Activated naive CD8-positive, alpha-beta T cell (primary cell): ENCODE results near the gene CHAC2.
A peak's percentile ranks its signal among the peaks of the same experiment; 100 is the strongest.
"Not testable (repeated sequence)": the region's sequence is repeated elsewhere in the genome, so short reads cannot be mapped to it uniquely, and the experiment has no call there.

Experiments
- H3K27ac Mint-ChIP-seq: one replicate; pipeline ENCODE4 v1.8.0; 2021; ENCODE audit warnings: mixed read lengths
- H3K27me3 Mint-ChIP-seq: one replicate; pipeline ENCODE4 v1.8.0; 2021; ENCODE audit warnings: mixed read lengths
- H3K36me3 Mint-ChIP-seq: one replicate; pipeline ENCODE4 v1.8.0; 2021; ENCODE audit warnings: mixed read lengths
- H3K4me1 Mint-ChIP-seq: one replicate; pipeline ENCODE4 v1.8.0; 2021; ENCODE audit warnings: low read depth, mixed read lengths
- H3K4me3 Mint-ChIP-seq: one replicate; pipeline ENCODE4 v1.8.0; 2021; ENCODE audit warnings: mild to moderate bottlenecking, mixed read lengths
- H3K9me3 Mint-ChIP-seq: one replicate; pipeline ENCODE4 v1.8.0; 2021; ENCODE audit warnings: low read depth, mixed read lengths

The CHAC2 gene

GRCh38 chr2:53767405-53768241, at the start of gene CHAC2:
Gene CHAC2 (plus strand): TSS chr2:53767804. CDS start chr2:53767887, 83 bp downstream.
- Mint-ChIP-seq H3K4me3 (peak within 1 kb of the TSS; percentile 96), H3K36me3 (peaks cover 6% of the 10 kb centered on the region), H3K9me3 (no peaks in the 10 kb centered on the region), H3K27me3 (no peaks in the 10 kb centered on the region), H3K4me1 (peaks cover 37% of the 10 kb centered on the region), H3K27ac (peak within 1 kb of the TSS; percentile 99)

- peaks cover 22% of the 10 kb centered on the region for H3K4me1 Mint-ChIP-seq
- H3K9me3 Mint-ChIP-seq, H3K27me3 Mint-ChIP-seq, H3K27ac Mint-ChIP-seq, H3K4me3 Mint-ChIP-seq: not testable (repeated sequence)
- H3K36me3 Mint-ChIP-seq = peaks cover 37% of the 10 kb centered on the region
These were observed 46.7 kb upstream of the CHAC2 start for GRCh38 chr2:53720944-53721343.

- no peaks in the 10 kb centered on the region for H3K27me3 Mint-ChIP-seq
- H3K4me1 Mint-ChIP-seq = peaks cover 21% of the 10 kb centered on the region
- H3K9me3 Mint-ChIP-seq = no peaks in the 10 kb centered on the region
- H3K36me3 Mint-ChIP-seq = peaks cover 28% of the 10 kb centered on the region
- H3K4me3 Mint-ChIP-seq = no peak overlapping the region
- no peak overlapping the region for H3K27ac Mint-ChIP-seq
These were observed 43.1 kb upstream of the CHAC2 start for GRCh38 chr2:53724536-53724935.

DNA sequence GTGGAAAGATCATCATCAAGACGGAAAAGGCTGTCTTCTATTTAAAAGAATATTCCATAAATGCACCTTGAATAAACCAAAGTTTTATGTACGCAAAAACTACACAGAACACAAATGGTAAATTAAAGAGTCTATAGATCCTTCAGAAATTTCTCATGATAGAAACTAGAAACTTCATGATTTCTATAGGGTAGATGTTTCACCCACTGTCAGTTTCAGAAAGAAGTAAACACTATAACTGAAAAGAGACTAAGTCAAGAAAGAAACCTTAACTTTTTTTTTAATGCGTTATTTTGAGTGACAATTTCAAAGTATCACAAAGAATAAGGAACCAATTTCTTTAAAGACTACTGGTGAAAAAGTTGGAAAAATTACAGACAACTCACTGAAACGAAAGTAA, 41.9 kb upstream of the CHAC2 start:
- no peaks in the 10 kb centered on the region for H3K9me3 Mint-ChIP-seq
- H3K4me1 Mint-ChIP-seq = peaks cover 21% of the 10 kb centered on the region
- no peak overlapping the region for H3K4me3 Mint-ChIP-seq
- H3K27me3 Mint-ChIP-seq = no peaks in the 10 kb centered on the region
- H3K27ac Mint-ChIP-seq = no peak overlapping the region
- H3K36me3 Mint-ChIP-seq = peaks cover 30% of the 10 kb centered on the region

GRCh38 chr2:53727921-53728320, 39.7 kb upstream of the CHAC2 start:
- H3K4me3 Mint-ChIP-seq = no peak overlapping the region
- no peak overlapping the region for H3K27ac Mint-ChIP-seq
- peaks cover 27% of the 10 kb centered on the region for H3K36me3 Mint-ChIP-seq

GRCh38 chr2:53729143-53729762, 38.4 kb upstream of the CHAC2 start:
- Mint-ChIP-seq H3K27me3 (no peaks in the 10 kb centered on the region), H3K4me3 (no peak overlapping the region), H3K9me3 (no peaks in the 10 kb centered on the region), H3K36me3 (peaks cover 28% of the 10 kb centered on the region), H3K4me1 (peaks cover 6% of the 10 kb centered on the region), H3K27ac (no peak overlapping the region)

More at GRCh38 chr2:53727921-53728320, 39.7 kb upstream of the CHAC2 start:
- no peaks in the 10 kb centered on the region for H3K9me3 Mint-ChIP-seq
- peaks cover 11% of the 10 kb centered on the region for H3K4me1 Mint-ChIP-seq
- H3K27me3 Mint-ChIP-seq = no peaks in the 10 kb centered on the region

DNA sequence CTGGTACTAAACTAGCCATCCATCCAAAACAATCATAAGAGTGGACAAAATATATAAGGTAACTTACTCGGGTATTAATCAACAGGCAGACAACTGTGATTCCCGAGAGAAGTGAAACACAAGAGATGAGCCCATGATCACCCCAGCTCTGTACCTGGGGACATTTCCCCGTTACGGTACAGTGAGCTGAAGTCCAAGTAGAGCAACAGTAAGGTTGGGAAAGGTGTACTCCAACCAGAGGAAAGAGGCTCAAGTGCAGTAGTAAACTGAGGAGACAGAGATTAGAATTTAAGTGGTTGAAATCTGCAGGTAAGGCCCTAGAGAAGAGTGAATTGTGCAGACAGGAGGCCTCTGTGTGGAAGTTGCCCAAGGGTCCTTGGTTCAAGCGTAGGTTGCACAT, 30.5 kb upstream of the CHAC2 start:
- no peaks in the 10 kb centered on the region for H3K9me3 Mint-ChIP-seq
- no peak overlapping the region for H3K4me3 Mint-ChIP-seq
- no peaks in the 10 kb centered on the region for H3K27me3 Mint-ChIP-seq

GRCh38 chr2:53739032-53739431, 28.6 kb upstream of the CHAC2 start:
- H3K4me3 Mint-ChIP-seq = no peak overlapping the region
- peaks cover 14% of the 10 kb centered on the region for H3K4me1 Mint-ChIP-seq
- H3K9me3 Mint-ChIP-seq = no peaks in the 10 kb centered on the region
- H3K36me3 Mint-ChIP-seq = peaks cover 22% of the 10 kb centered on the region
- no peaks in the 10 kb centered on the region for H3K27me3 Mint-ChIP-seq
- no peak overlapping the region for H3K27ac Mint-ChIP-seq

More for the DNA sequence above, 30.5 kb upstream of the CHAC2 start:
- Mint-ChIP-seq H3K36me3 (peaks cover 19% of the 10 kb centered on the region), H3K27ac (no peak overlapping the region), H3K4me1 (peaks cover 6% of the 10 kb centered on the region)

GRCh38 chr2:53740170-53740569, 27.4 kb upstream of the CHAC2 start:
- Mint-ChIP-seq H3K36me3 (peaks cover 19% of the 10 kb centered on the region), H3K4me1 (peaks cover 14% of the 10 kb centered on the region), H3K4me3 (no peak overlapping the region), H3K27me3 (no peaks in the 10 kb centered on the region), H3K9me3 (no peaks in the 10 kb centered on the region), H3K27ac (no peak overlapping the region)

- Mint-ChIP-seq H3K27ac (no peak overlapping the region), H3K27me3 (no peaks in the 10 kb centered on the region), H3K4me1 (peaks cover 9% of the 10 kb centered on the region), H3K4me3 (no peak overlapping the region), H3K9me3 (no peaks in the 10 kb centered on the region), H3K36me3 (peaks cover 20% of the 10 kb centered on the region)
These were observed 23.1 kb upstream of the CHAC2 start for GRCh38 chr2:53744395-53745065.

DNA sequence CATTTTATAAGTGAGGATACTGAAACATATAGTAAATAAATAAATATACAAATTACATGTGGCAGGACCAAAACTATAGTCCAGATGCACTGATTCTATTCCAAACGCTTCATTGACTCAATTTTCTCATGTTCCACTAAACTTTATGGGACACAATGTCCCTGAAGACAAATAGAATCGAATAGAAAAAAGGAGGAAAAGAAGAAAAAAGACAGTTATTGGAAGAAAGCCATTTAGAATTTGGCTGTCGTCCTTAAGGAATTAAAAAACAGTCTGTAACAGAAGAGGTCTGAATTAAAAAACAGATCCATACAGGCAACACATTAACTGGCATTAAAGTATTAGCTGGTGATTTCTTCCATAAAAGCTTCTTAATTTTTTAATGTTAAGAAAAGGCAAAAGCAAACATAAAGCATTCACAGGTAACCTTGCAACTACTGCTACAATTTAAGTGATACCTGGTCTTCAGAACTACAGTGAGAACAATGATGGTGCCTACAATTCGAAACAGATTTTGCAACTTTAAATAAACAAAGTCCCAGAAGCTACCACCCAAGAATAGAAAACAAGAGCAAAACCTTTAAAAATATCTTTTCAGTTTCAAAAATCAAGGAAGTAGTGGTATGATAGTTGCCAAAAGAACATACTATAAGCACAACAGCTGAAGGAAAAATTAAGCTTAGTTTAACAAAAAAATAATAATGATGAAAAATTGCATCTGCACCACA, 17.4 kb upstream of the CHAC2 start:
- Mint-ChIP-seq H3K4me1 (peaks cover 14% of the 10 kb centered on the region), H3K4me3 (no peak overlapping the region), H3K27me3 (no peaks in the 10 kb centered on the region), H3K9me3 (no peaks in the 10 kb centered on the region), H3K36me3 (peaks cover 15% of the 10 kb centered on the region), H3K27ac (peak overlapping the region; percentile 54)

GRCh38 chr2:53751728-53752127, 15.9 kb upstream of the CHAC2 start:
- Mint-ChIP-seq H3K27me3 (no peaks in the 10 kb centered on the region), H3K4me3 (peak overlapping the region; percentile 20), H3K36me3 (peaks cover 18% of the 10 kb centered on the region), H3K9me3 (no peaks in the 10 kb centered on the region), H3K4me1 (peaks cover 14% of the 10 kb centered on the region), H3K27ac (peak overlapping the region; percentile 72)

- Mint-ChIP-seq H3K4me1 (peaks cover 14% of the 10 kb centered on the region), H3K36me3 (peaks cover 20% of the 10 kb centered on the region), H3K27ac (peak overlapping the region; percentile 7), H3K9me3 (no peaks in the 10 kb centered on the region), H3K4me3 (no peak overlapping the region), H3K27me3 (no peaks in the 10 kb centered on the region)
These were observed 15.2 kb upstream of the CHAC2 start for GRCh38 chr2:53752385-53752784.

GRCh38 chr2:53753041-53753440, 14.6 kb upstream of the CHAC2 start:
- peaks cover 20% of the 10 kb centered on the region for H3K36me3 Mint-ChIP-seq
- H3K4me3 Mint-ChIP-seq = no peak overlapping the region
- no peaks in the 10 kb centered on the region for H3K9me3 Mint-ChIP-seq
- H3K27me3 Mint-ChIP-seq = no peaks in the 10 kb centered on the region
- H3K4me1 Mint-ChIP-seq = peaks cover 14% of the 10 kb centered on the region
- H3K27ac Mint-ChIP-seq = peak overlapping the region; percentile 13
